H1 (cell line): Measurements from ENCODE around the gene SFXN4. TPM values are rescaled to one million over a fixed set of nuclear protein-coding genes. Genes with fewer than 3 reads are reported as not detected.
A peak's percentile ranks its signal among the peaks of the same experiment; 100 is the strongest.

ENCODE experiments used
- CTCF ChIA-PET: fragments of 300-600 bp; sonication (Branson Sonifier 250); formaldehyde crosslinking; loops from one replicate; lab custom pipeline; 2021; ENCODE audit not compliant: partially characterized antibody; lab: Charles Lee
- POLR2A ChIA-PET: fragments of 300-600 bp; sonication (Branson Sonifier 250); formaldehyde crosslinking; loops from one replicate; lab custom pipeline; 2021; ENCODE audit warnings: inconsistent platforms; ENCODE audit not compliant: partially characterized antibody; lab: Charles Lee
- DNase-seq, 2 experiments: peaks; one replicate each; pipeline versions ENCODE4 v3.0.0 to v3.0.0-alpha.2; 2010 to 2022; ENCODE audit warnings: low spot score in 2 of 2, low read depth in 1 of 2, mixed read lengths in 1 of 2
- FAIRE-seq: peaks from 2 replicates; lab custom pipeline; 2011; peaks lifted over from hg19 to GRCh38; lab: Jason Lieb, UNC
- H2AFZ ChIP-seq: 2 replicates; pipeline ENCODE4 v1.8.1; 2012; ENCODE audit warnings: low read length, inconsistent platforms
- H2AK5ac ChIP-seq: 2 replicates; pipeline ENCODE4 v1.6.1; 2013; ENCODE audit warnings: low read depth, low read length
- H2BK120ac ChIP-seq: replicated peaks from 2 replicates; pipeline ENCODE3; 2013; ENCODE audit warnings: low read depth, low read length, inconsistent platforms
- H2BK12ac ChIP-seq: 2 replicates; pipeline ENCODE4 v1.6.1; 2013; ENCODE audit warnings: low read depth, low read length
- H2BK15ac ChIP-seq: 2 replicates; pipeline ENCODE4 v1.6.1; 2013; ENCODE audit warnings: low read length
- H2BK20ac ChIP-seq: 2 replicates; pipeline ENCODE4 v1.6.1; 2013; ENCODE audit warnings: low read length
- H2BK5ac ChIP-seq: 2 replicates; pipeline ENCODE4 v1.6.1; 2013; ENCODE audit warnings: low read depth, low read length
- H3K14ac ChIP-seq: 2 replicates; pipeline ENCODE4 v1.6.1; 2013; ENCODE audit warnings: inconsistent platforms; ENCODE audit not compliant: insufficient read length
- H3K18ac ChIP-seq: 2 replicates; pipeline ENCODE4 v1.6.1; 2013; ENCODE audit warnings: low read length; ENCODE audit errors: extremely low read depth
- H3K23ac ChIP-seq: 2 replicates; pipeline ENCODE4 v1.6.1; 2013; ENCODE audit warnings: inconsistent platforms; ENCODE audit not compliant: insufficient read length
- H3K23me2 ChIP-seq: 2 replicates; pipeline ENCODE4 v1.6.1; 2013; ENCODE audit warnings: low read depth, low read length
- H3K27ac ChIP-seq: 2 replicates; pipeline ENCODE4 v1.6.1; 2011; ENCODE audit warnings: low read depth, low read length, inconsistent platforms
- H3K27me3 ChIP-seq, 4 experiments: replicated peaks in 1 of 4; 1 replicate in 1 of 4; 2 replicates in 3 of 4; pipeline versions ENCODE4 v1.6.1 to v1.8.1; 2011 to 2013; ENCODE audit warnings: low read length in 3 of 4, mild to moderate bottlenecking in 3 of 4, inconsistent platforms in 2 of 4, mixed read lengths in 2 of 4, moderate library complexity in 1 of 4; ENCODE audit not compliant: control insufficient read depth in 3 of 4, insufficient read depth in 3 of 4; ENCODE audit errors: extremely low read depth in 1 of 4
- H3K36me3 ChIP-seq, 4 experiments: 2 replicates each; pipeline versions ENCODE4 v1.6.1 to v1.8.1; 2011 to 2013; ENCODE audit warnings: mild to moderate bottlenecking in 4 of 4, low read length in 3 of 4, moderate library complexity in 2 of 4, control low read depth in 1 of 4, inconsistent platforms in 1 of 4; ENCODE audit not compliant: insufficient read depth in 4 of 4, control insufficient read depth in 2 of 4
- H3K4ac ChIP-seq: replicated peaks from 2 replicates; pipeline ENCODE3; 2013; ENCODE audit warnings: low read length, low read depth, mixed read lengths, inconsistent platforms; ENCODE audit not compliant: insufficient read length
- H3K4me1 ChIP-seq, 4 experiments: replicated peaks in 1 of 4; 1 replicate in 1 of 4; 2 replicates in 3 of 4; pipeline versions ENCODE4 v1.6.1 to v1.8.1; 2011 to 2013; ENCODE audit warnings: low read length in 3 of 4, inconsistent platforms in 2 of 4, mixed read lengths in 1 of 4; ENCODE audit not compliant: insufficient read depth in 4 of 4, control insufficient read depth in 3 of 4
- H3K4me2 ChIP-seq, 2 experiments: 2 replicates each; pipeline versions ENCODE4 v1.6.1 to v1.8.1; 2011 to 2013; ENCODE audit warnings: low read depth in 2 of 2, low read length in 2 of 2, control low read depth in 1 of 2, inconsistent platforms in 1 of 2, mild to moderate bottlenecking in 1 of 2; ENCODE audit not compliant: insufficient read depth in 1 of 2
- H3K4me3 ChIP-seq, 4 experiments: fragments of 200-600, 300-600 bp in 1 of 4; sonication (generic), shearing (Covaris generic), sonication (Bioruptor Twin) in 1 of 4; 2 replicates each; pipeline versions ENCODE4 v1.5.1 to v1.8.1; 2011 to 2016; ENCODE audit warnings: low read length in 4 of 4, low read depth in 3 of 4, control low read depth in 2 of 4, inconsistent platforms in 2 of 4, mild to moderate bottlenecking in 2 of 4, mixed read lengths in 1 of 4, moderate library complexity in 1 of 4; ENCODE audit not compliant: insufficient read depth in 2 of 4; ENCODE audit errors: extremely low read depth in 1 of 4
- H3K56ac ChIP-seq: replicated peaks from 2 replicates; pipeline ENCODE3; 2013; ENCODE audit warnings: low read depth, mild to moderate bottlenecking, mixed read lengths, low read length, inconsistent platforms; ENCODE audit not compliant: insufficient read length
- H3K79me1 ChIP-seq: 2 replicates; pipeline ENCODE4 v1.6.1; 2013; ENCODE audit warnings: low read depth, low read length, control low read depth
- H3K79me2 ChIP-seq, 2 experiments: 2 replicates each; pipeline versions ENCODE4 v1.6.1 to v1.8.1; 2012 to 2013; ENCODE audit warnings: low read length in 2 of 2, mild to moderate bottlenecking in 2 of 2, inconsistent platforms in 1 of 2; ENCODE audit not compliant: insufficient read depth in 2 of 2, control insufficient read depth in 1 of 2
- H3K9ac ChIP-seq, 4 experiments: replicated peaks in 1 of 4; 1 replicate in 1 of 4; 2 replicates in 3 of 4; pipeline versions ENCODE4 v1.6.1 to v1.8.1; 2011 to 2013; ENCODE audit warnings: low read depth in 3 of 4, low read length in 3 of 4, control low read depth in 2 of 4, mild to moderate bottlenecking in 2 of 4, moderate library complexity in 2 of 4, inconsistent platforms in 1 of 4; ENCODE audit errors: extremely low read depth in 1 of 4
- H3K9me3 ChIP-seq, 2 experiments: 2 replicates each; pipeline versions ENCODE4 v1.6.1 to v1.8.1; 2012 to 2013; ENCODE audit warnings: mild to moderate bottlenecking in 2 of 2, moderate library complexity in 2 of 2, control low read depth in 1 of 2, inconsistent platforms in 1 of 2, low read depth in 1 of 2, low read length in 1 of 2, mixed read lengths in 1 of 2; ENCODE audit not compliant: insufficient read depth in 2 of 2
- H4K20me1 ChIP-seq, 2 experiments: replicated peaks in 1 of 2; 2 replicates each; pipeline versions ENCODE3 to v1.8.1; 2011 to 2013; ENCODE audit warnings: inconsistent platforms in 2 of 2, low read length in 2 of 2, mild to moderate bottlenecking in 1 of 2; ENCODE audit not compliant: insufficient read depth in 2 of 2, control insufficient read depth in 1 of 2
- H4K5ac ChIP-seq: 2 replicates; pipeline ENCODE4 v1.6.1; 2013; ENCODE audit warnings: low read length, low read depth, mixed read lengths, inconsistent platforms; ENCODE audit not compliant: insufficient read length
- H4K8ac ChIP-seq: 2 replicates; pipeline ENCODE4 v1.8.0; 2013; ENCODE audit warnings: mild to moderate bottlenecking, moderate library complexity, low read length, inconsistent platforms; ENCODE audit not compliant: insufficient read depth; ENCODE audit errors: extremely low read depth
- H4K91ac ChIP-seq: replicated peaks from 2 replicates; pipeline ENCODE3; 2013; ENCODE audit warnings: low read length, mixed read lengths, inconsistent platforms; ENCODE audit not compliant: insufficient read length
- CTBP2 ChIP-seq: IDR thresholded peaks from 2 replicates; pipeline ENCODE4 v1.7.0; 2011; ENCODE audit warnings: borderline replicate concordance, mild to moderate bottlenecking, moderate library complexity, mixed read lengths, low read length; ENCODE audit not compliant: insufficient read depth, insufficient read length
- POLR2AphosphoS5 ChIP-seq: IDR thresholded peaks from 2 replicates; pipeline ENCODE4 v1.6.1; 2011; ENCODE audit warnings: low read depth, low read length
- WGBS, 2 experiments: shearing (Covaris generic) in 1 of 2; methylation state at CpG; one replicate each; pipeline versions ENCODE4 v1.1.6 to v1.1.7; 2013 to 2015; ENCODE audit warnings: low lambda C conversion rate in 2 of 2, mixed read lengths in 2 of 2, inconsistent platforms in 1 of 2, low coverage in 1 of 2, missing lambda C conversion rate in 1 of 2; ENCODE audit not compliant: insufficient replicate concordance in 2 of 2, insufficient coverage in 1 of 2, insufficient read length in 1 of 2; ENCODE audit errors: extremely low coverage in 1 of 2, missing lambda C conversion rate in 1 of 2; 5-methylcytosine and 5-hydroxymethylcytosine counted together
- polyA plus RNA-seq, 7 experiments: library from polyadenylated mRNA; depleted of rRNA in 3 of 7; stranded (reverse) in 5 of 7; unstranded in 2 of 7; fragments of >200 nt in 5 of 7; fragments of 200-250 nt in 2 of 7; gene quantifications; 1 replicate in 5 of 7; 2 replicates in 1 of 7; 4 replicates in 1 of 7; pipeline versions ENCODE4 v1.2.1 to v1.2.3, GENCODE V29; 2011 to 2013; ENCODE audit warnings: missing spikeins in 2 of 7, mixed read lengths in 2 of 7
- total RNA-seq: library from RNA; stranded (reverse); fragmentation: NEBNext Ultra II Directional; extraction: Animal tissue kit (Norgen Biotek cat#: 25700); gene quantifications from 2 replicates; pipeline ENCODE4 v1.2.1, GENCODE V29; 2021

SFXN4 gene
- total and polyA plus RNA-seq, 2 of the 8 experiments (the other 6 are each of a cell fraction or from before 2014, with no cell fraction given), result 15.4 to 21.6 TPM

GRCh38 chr10:119166564-119166963 lies 1.1 kb upstream of the SFXN4 start:
- no peak overlapping the region for H2BK120ac ChIP-seq
- no peaks in the 10 kb centered on the region; a peak in 2 of 7 replicates for H3K27me3 ChIP-seq
- no peak overlapping the region for H2BK20ac ChIP-seq
- H3K4me2 ChIP-seq, result peak overlapping the region in 1 of 2 experiments; percentile 87; a peak in 2 of 4 replicates
- FAIRE-seq (no peak), DNase-seq (no peak)
- no peak overlapping the region for H3K56ac ChIP-seq
- H2BK5ac ChIP-seq, result no peak overlapping the region
- H4K5ac ChIP-seq, result no peak overlapping the region
- no peaks in the 10 kb centered on the region; a peak in 1 of 4 replicates for H3K9me3 ChIP-seq
- no peak overlapping the region; a peak in 2 of 8 replicates for H3K4me3 ChIP-seq
- H3K14ac ChIP-seq, result no peak overlapping the region
- no peak overlapping the region for H3K9ac ChIP-seq
- ChIA-PET CTCF (no interaction called here), POLR2A (interaction anchor here (0.6 kb wide), 1 partner anchor 19 kb away, joined by 3 read pairs; no protein-coding TSS in a partner anchor)
- H3K27ac ChIP-seq, result no peak overlapping the region
- H2BK15ac ChIP-seq, result no peak overlapping the region
- no peak overlapping the region for H2BK12ac ChIP-seq
- no peak overlapping the region for H3K4ac ChIP-seq
- peaks cover 10% of the 10 kb centered on the region for H3K23me2 ChIP-seq
- WGBS, 2 experiments, result 75% methylated on average over 8 of the region's 8 CpGs; no CpG with 5 or more reads in 1 of the 2 experiments
- no peak overlapping the region for H3K18ac ChIP-seq
- H4K8ac ChIP-seq, result no peak overlapping the region; the same call in 1 of the 2 replicates
- H4K91ac ChIP-seq, result no peak overlapping the region
- no peak overlapping the region for H3K23ac ChIP-seq
- H3K79me1 ChIP-seq, result no peaks in the 10 kb centered on the region
- H4K20me1 ChIP-seq, result no peaks in the 10 kb centered on the region
- H2AK5ac ChIP-seq, result no peak overlapping the region
- no peak overlapping the region for H2AFZ ChIP-seq
- H3K4me1 ChIP-seq, result peaks cover 0 to 5% (median 0%) of the 10 kb centered on the region in 4 experiments; a peak in 2 of 7 replicates
- TF ChIP-seq POLR2AphosphoS5 (0 out of 2 replicates have a peak, but pooled peaks have one; percentile 40), CTBP2 (no peak)
- H3K79me2 ChIP-seq, result no peaks in the 10 kb centered on the region
- H3K36me3 ChIP-seq, result peaks cover 18 to 41% (median 29%) of the 10 kb centered on the region in 4 experiments
